ENCODE data around the gene WDR59.

- TF ChIP-seq, protein P1, sequence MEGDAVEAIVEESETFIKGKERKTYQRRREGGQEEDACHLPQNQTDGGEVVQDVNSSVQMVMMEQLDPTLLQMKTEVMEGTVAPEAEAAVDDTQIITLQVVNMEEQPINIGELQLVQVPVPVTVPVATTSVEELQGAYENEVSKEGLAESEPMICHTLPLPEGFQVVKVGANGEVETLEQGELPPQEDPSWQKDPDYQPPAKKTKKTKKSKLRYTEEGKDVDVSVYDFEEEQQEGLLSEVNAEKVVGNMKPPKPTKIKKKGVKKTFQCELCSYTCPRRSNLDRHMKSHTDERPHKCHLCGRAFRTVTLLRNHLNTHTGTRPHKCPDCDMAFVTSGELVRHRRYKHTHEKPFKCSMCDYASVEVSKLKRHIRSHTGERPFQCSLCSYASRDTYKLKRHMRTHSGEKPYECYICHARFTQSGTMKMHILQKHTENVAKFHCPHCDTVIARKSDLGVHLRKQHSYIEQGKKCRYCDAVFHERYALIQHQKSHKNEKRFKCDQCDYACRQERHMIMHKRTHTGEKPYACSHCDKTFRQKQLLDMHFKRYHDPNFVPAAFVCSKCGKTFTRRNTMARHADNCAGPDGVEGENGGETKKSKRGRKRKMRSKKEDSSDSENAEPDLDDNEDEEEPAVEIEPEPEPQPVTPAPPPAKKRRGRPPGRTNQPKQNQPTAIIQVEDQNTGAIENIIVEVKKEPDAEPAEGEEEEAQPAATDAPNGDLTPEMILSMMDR (IDR thresholded peaks at IDR 0.05; ENCODE audit: low read depth, low read length) = no peak
- no peak for TF ChIP-seq POLR2A (IDR thresholded peaks at IDR 0.05; ENCODE audit: extremely low read depth, insufficient read length)
- no peak for TF ChIP-seq MYC (IDR thresholded peaks at IDR 0.05; ENCODE audit: low read depth, low read length)
Observed at GRCh38 chr16:74868501-74868900, 116.4 kb downstream of the WDR59 start.

All from NB4 (cell line).